Activated naive CD8-positive, alpha-beta T cell treated with anti-CD3 and anti-CD28 coated beads, Interleukin-2, amount 10 ng/mL, durations not matched to agents 7 days and 5 days (primary cell): ENCODE data around the gene ANKRD16. TPM values are rescaled to one million over a fixed set of nuclear protein-coding genes. Genes with fewer than 3 reads are reported as not detected.

Experiments used
- ATAC-seq: fragments of 150-1000 bp; cut with Tn5 transposase; one replicate; pipeline ENCODE4 v1.10.0; 2021; ENCODE audit warnings: low read depth, moderate library complexity
- POLR2A ChIA-PET: fragments of 350-600 bp; sonication (Branson Sonifier 250); formaldehyde crosslinking; loops from one replicate; lab custom pipeline; 2021; ENCODE audit warnings: antibody characterized with exemption; lab: Charles Lee
- DNase-seq: peaks from one replicate; pipeline ENCODE4 v3.0.0; 2021
- H3K27ac Mint-ChIP-seq: one replicate; pipeline ENCODE4 v1.8.0; 2022; ENCODE audit warnings: mild to moderate bottlenecking, mixed read lengths
- H3K27me3 Mint-ChIP-seq: one replicate; pipeline ENCODE4 v1.8.0; 2022; ENCODE audit warnings: mild to moderate bottlenecking, moderate library complexity, mixed read lengths
- H3K36me3 Mint-ChIP-seq: one replicate; pipeline ENCODE4 v1.8.0; 2021; ENCODE audit warnings: mild to moderate bottlenecking, mixed read lengths
- H3K4me1 Mint-ChIP-seq: one replicate; pipeline ENCODE4 v1.8.0; 2021; ENCODE audit warnings: mixed read lengths
- H3K4me3 Mint-ChIP-seq: one replicate; pipeline ENCODE4 v1.8.0; 2022; ENCODE audit warnings: mild to moderate bottlenecking, moderate library complexity, mixed read lengths
- H3K9me3 Mint-ChIP-seq: one replicate; pipeline ENCODE4 v1.8.0; 2021; ENCODE audit warnings: mixed read lengths
- total RNA-seq, 2 experiments: library from RNA; stranded (reverse); gene quantifications; one replicate each; pipeline ENCODE4 v1.2.3, GENCODE V29; 2021

Gene ANKRD16
- total RNA-seq = 1 to 10 TPM; 6.2 to 6.3 TPM

DNA sequence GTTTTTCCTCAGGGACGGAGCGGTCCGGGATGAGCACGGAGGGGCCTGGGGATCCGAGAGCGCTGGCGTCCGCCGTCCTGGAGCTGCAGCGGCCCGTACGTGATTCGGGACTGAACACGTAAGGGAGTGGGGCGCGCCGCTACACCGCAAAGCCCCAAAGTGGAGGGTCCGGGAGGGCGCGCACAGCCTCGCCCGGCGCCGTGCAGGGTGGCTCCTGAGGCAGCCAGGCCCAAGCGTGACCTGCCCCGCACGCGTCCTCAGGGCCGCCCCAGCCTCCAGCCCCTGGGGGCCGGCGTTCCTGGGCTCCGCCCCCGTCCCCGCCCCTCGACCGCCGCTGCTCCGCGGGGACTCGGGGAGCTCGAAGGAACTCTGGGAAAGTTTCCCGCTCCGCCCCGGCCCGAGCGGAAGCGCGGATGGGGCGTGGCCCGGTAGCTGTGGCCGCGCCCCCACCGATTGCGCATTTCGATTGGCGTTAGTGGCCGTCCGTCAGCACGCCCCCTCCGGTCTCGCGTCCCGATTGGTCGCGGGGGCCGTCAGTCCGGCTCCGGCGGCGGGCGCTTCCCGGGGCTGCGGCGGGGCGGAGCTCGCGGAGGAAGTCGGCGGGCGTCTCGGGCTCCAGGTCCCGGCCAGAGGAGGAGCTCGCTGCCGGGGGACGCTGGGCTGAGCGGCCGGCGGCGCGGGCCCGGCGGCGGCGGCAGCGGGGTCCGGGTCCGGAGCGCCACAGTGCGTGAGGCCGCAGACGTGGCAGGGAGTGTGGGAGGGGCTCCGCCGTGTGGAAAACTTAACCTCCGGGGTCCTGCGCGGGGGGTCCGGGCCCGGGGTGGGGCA, at the start of gene ANKRD16, which contains the start of gene FBH1:
ANKRD16 (minus strand) TSS at position 270 of the 828 bp plus-strand sequence. CDS start 539 bp downstream, outside the sequence.
FBH1 (plus strand) TSS at position 620 of the 828 bp plus-strand sequence; CDS start at position 723, 103 bp downstream.
- no peaks in the 10 kb centered on the region for H3K27me3 Mint-ChIP-seq
- no peaks in the 10 kb centered on the region for H3K9me3 Mint-ChIP-seq
- POLR2A ChIA-PET = interaction anchor here (0.5 to 2.0 kb wide), 15 partner anchors 9 to 441 kb away, joined by 3 to 16 read pairs (median 3); partner anchors contain the start of genes GDI2, IL15RA and IL2RA
- DNase-seq = peak; percentile 99
- peaks cover 24% of the 10 kb centered on the region for H3K36me3 Mint-ChIP-seq
- peak within 1 kb of the TSS; percentile 96 for H3K4me3 Mint-ChIP-seq
- peak; percentile 80 for ATAC-seq
- peak within 1 kb of the TSS; percentile 77 for H3K27ac Mint-ChIP-seq
- H3K4me1 Mint-ChIP-seq = peaks cover 34% of the 10 kb centered on the region

- Mint-ChIP-seq H3K27me3 (no peaks in the 10 kb centered on the region), H3K36me3 (peaks cover 20% of the 10 kb centered on the region), H3K27ac (no peak overlapping the region), H3K9me3 (no peaks in the 10 kb centered on the region), H3K4me1 (no peaks in the 10 kb centered on the region), H3K4me3 (no peak overlapping the region)
- no peak for ATAC-seq
- DNase-seq = no peak
- POLR2A ChIA-PET = no interaction called here
These were observed 48.6 kb upstream of the ANKRD16 start for GRCh38 chr10:5938291-5938690.

DNA sequence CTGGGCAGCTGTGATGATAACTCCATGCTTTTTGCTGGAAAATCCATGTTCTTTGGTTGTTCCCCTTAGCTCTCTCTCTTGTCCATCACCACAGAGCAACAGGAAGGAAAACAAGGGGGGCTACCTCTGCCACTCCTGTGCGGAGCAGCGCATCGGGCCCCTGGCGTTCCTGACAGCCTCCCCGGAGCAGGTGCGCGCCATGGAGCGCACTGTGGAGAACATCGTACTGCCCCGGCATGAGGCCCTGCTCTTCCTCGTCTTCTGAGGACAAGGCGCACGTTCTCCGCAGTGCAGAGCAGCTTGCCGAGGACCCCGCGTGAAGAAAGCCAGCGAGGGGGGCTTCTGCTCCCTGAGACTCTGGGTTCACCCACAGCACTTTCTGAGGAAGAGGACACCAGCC, 47.3 kb upstream of the ANKRD16 start:
- no peak overlapping the region for H3K4me3 Mint-ChIP-seq
- no peaks in the 10 kb centered on the region for H3K27me3 Mint-ChIP-seq
- DNase-seq (no peak), ATAC-seq (no peak)
- H3K27ac Mint-ChIP-seq = no peak overlapping the region
- POLR2A ChIA-PET = no interaction called here
- H3K36me3 Mint-ChIP-seq = peaks cover 30% of the 10 kb centered on the region
- no peaks in the 10 kb centered on the region for H3K9me3 Mint-ChIP-seq
- H3K4me1 Mint-ChIP-seq = no peaks in the 10 kb centered on the region

DNA sequence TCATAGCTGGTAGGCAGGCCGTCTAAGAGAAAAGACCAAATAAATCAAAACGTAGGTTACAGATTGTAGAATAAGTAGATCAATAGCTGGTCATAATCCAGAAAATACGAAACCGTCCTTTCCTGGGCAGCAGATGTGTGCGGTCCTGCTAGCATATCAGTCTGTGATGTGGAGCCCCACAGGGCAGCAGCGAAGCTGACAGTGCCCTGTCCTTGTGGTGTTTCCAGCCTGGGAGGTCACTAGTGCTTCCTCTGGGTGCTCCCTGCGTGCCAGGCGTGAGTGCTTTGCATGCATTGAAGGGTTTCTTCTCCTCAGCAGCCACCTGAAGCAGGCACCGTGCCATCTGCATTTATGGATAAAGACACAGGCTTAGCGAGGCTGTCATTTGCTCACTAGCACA, 45.9 kb upstream of the ANKRD16 start:
- POLR2A ChIA-PET = no interaction called here
- H3K27ac Mint-ChIP-seq = no peak overlapping the region
- no peak for ATAC-seq
- peaks cover 30% of the 10 kb centered on the region for H3K36me3 Mint-ChIP-seq
- H3K27me3 Mint-ChIP-seq = no peaks in the 10 kb centered on the region
- no peak overlapping the region for H3K4me3 Mint-ChIP-seq
- no peaks in the 10 kb centered on the region for H3K4me1 Mint-ChIP-seq
- no peaks in the 10 kb centered on the region for H3K9me3 Mint-ChIP-seq
- DNase-seq = no peak

- DNase-seq = no peak
- Mint-ChIP-seq H3K36me3 (peaks cover 30% of the 10 kb centered on the region), H3K4me1 (no peaks in the 10 kb centered on the region), H3K27ac (no peak overlapping the region), H3K27me3 (no peaks in the 10 kb centered on the region), H3K9me3 (no peaks in the 10 kb centered on the region), H3K4me3 (no peak overlapping the region)
- POLR2A ChIA-PET = interaction anchor here (0.6 kb wide), 1 partner anchor 190 kb away, joined by 4 read pairs; no protein-coding TSS in a partner anchor
- ATAC-seq = no peak
These were observed 44.3 kb upstream of the ANKRD16 start for GRCh38 chr10:5933909-5934546.

DNA sequence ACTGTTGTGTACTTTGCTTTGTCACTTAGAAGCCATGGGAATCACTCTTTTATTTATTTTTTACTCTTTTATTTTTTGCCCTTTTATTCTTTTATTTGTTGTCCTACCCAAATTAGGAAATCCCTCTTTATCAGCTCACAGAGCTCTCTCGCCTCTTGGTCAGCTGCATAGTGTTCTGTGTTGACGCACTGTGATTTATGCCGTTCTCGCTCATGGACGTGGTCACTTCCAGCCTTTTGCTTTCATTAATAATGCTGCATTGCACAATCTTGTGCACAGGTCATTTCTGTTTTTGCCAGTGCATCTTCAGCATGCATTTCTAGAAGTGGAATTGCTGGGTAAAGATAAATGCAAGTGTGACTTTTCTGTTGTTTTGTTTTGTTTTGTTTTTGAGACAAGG, 42.7 kb upstream of the ANKRD16 start:
- Mint-ChIP-seq H3K36me3 (peaks cover 25% of the 10 kb centered on the region), H3K9me3 (no peaks in the 10 kb centered on the region), H3K27me3 (no peaks in the 10 kb centered on the region), H3K4me3 (no peak overlapping the region), H3K4me1 (no peaks in the 10 kb centered on the region), H3K27ac (no peak overlapping the region)
- ATAC-seq (no peak), DNase-seq (no peak)
- POLR2A ChIA-PET = no interaction called here

GRCh38 chr10:5930272-5930671, 40.6 kb upstream of the ANKRD16 start:
- no peak overlapping the region for H3K27ac Mint-ChIP-seq
- ATAC-seq = no peak
- DNase-seq = no peak

GRCh38 chr10:5929442-5929841, 39.7 kb upstream of the ANKRD16 start:
- H3K9me3 Mint-ChIP-seq = no peaks in the 10 kb centered on the region
- no peak for ATAC-seq
- peaks cover 34% of the 10 kb centered on the region for H3K36me3 Mint-ChIP-seq

More at GRCh38 chr10:5930272-5930671, 40.6 kb upstream of the ANKRD16 start:
- no peaks in the 10 kb centered on the region for H3K27me3 Mint-ChIP-seq
- peaks cover 31% of the 10 kb centered on the region for H3K36me3 Mint-ChIP-seq
- H3K4me3 Mint-ChIP-seq = no peak overlapping the region
- no peaks in the 10 kb centered on the region for H3K4me1 Mint-ChIP-seq
- POLR2A ChIA-PET = no interaction called here
- no peaks in the 10 kb centered on the region for H3K9me3 Mint-ChIP-seq

GRCh38 chr10:5927306-5927705, 37.6 kb upstream of the ANKRD16 start:
- H3K36me3 Mint-ChIP-seq = peaks cover 27% of the 10 kb centered on the region
- H3K4me1 Mint-ChIP-seq = no peaks in the 10 kb centered on the region
- no peak overlapping the region for H3K27ac Mint-ChIP-seq
- no peaks in the 10 kb centered on the region for H3K9me3 Mint-ChIP-seq
- DNase-seq (no peak), ATAC-seq (no peak)
- H3K4me3 Mint-ChIP-seq = no peak overlapping the region
- POLR2A ChIA-PET = no interaction called here
- no peaks in the 10 kb centered on the region for H3K27me3 Mint-ChIP-seq

More at GRCh38 chr10:5929442-5929841, 39.7 kb upstream of the ANKRD16 start:
- Mint-ChIP-seq H3K27me3 (no peaks in the 10 kb centered on the region), H3K4me1 (no peaks in the 10 kb centered on the region), H3K4me3 (no peak overlapping the region), H3K27ac (no peak overlapping the region)
- POLR2A ChIA-PET = no interaction called here
- DNase-seq = no peak

GRCh38 chr10:5924889-5925288, 35.2 kb upstream of the ANKRD16 start:
- peaks cover 32% of the 10 kb centered on the region for H3K36me3 Mint-ChIP-seq
- no peaks in the 10 kb centered on the region for H3K4me1 Mint-ChIP-seq
- POLR2A ChIA-PET = no interaction called here
- no peak for DNase-seq
- H3K27ac Mint-ChIP-seq = no peak overlapping the region
- no peak overlapping the region for H3K4me3 Mint-ChIP-seq
- no peak for ATAC-seq
- H3K27me3 Mint-ChIP-seq = no peaks in the 10 kb centered on the region
- no peaks in the 10 kb centered on the region for H3K9me3 Mint-ChIP-seq

DNA sequence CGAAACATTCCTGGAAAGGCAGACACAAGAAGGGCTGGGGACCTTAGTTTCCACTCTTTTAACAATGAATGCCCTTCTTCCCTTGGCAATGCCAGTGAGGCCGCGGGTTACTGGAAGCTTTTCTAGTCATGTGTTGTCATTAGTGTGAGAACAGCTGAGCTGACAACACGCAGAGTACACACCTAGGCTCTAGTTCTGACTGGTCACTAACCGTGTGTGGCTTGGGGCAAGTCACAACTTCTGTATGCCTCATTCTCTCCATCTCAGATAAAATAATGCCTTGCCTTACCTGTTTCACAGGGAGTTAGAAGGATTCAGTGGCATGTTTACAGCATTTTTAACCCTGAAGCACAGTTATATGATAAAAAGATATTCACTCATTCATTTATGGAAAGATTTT, 32.1 kb upstream of the ANKRD16 start:
- DNase-seq (no peak), ATAC-seq (no peak)
- Mint-ChIP-seq H3K4me1 (no peaks in the 10 kb centered on the region), H3K4me3 (no peak overlapping the region), H3K27ac (no peak overlapping the region), H3K27me3 (no peaks in the 10 kb centered on the region), H3K36me3 (peaks cover 32% of the 10 kb centered on the region), H3K9me3 (no peaks in the 10 kb centered on the region)
- POLR2A ChIA-PET = no interaction called here

DNA sequence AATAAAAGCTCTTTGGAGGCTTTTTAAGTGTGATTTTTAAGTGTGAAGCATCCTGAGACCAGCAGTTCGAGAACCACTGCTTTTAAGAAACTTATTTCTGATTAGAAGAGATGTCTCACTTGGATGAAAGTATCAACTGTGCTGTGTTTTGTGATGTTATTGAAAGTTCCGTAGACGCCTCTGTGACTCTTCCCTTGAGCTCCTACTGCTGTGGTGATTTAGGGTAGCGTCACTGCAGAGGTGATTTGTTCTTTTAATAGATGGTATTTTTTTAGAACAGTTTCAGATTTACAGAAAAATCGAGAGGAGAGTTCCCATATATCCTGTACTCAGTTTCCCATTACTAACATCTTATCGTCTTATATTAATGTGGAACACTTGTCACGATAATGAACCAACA, 29.9 kb upstream of the ANKRD16 start:
- no peak for ATAC-seq
- H3K36me3 Mint-ChIP-seq = peaks cover 34% of the 10 kb centered on the region

DNA sequence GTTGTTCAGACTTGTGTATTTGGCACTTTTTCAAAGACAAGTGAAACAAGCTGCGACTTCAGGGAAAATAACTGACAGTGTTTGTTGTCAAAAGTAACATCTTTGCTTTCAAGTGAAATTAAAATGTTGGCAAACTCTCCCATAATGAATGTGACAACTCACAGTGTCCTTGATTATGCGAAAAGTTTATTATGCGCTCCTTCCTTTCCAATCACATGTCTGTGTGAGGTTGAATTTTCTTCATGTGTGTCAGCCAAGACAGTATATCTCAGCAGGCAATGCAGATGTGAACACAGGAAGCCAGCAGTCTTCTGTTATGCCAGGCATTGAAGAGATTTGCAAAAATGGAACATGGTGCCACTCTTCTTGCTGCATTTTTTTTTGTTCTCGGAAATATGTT, 29.1 kb upstream of the ANKRD16 start:
- POLR2A ChIA-PET = no interaction called here
- Mint-ChIP-seq H3K27ac (no peak overlapping the region), H3K9me3 (no peaks in the 10 kb centered on the region), H3K4me3 (no peak overlapping the region), H3K36me3 (peaks cover 34% of the 10 kb centered on the region), H3K4me1 (no peaks in the 10 kb centered on the region), H3K27me3 (no peaks in the 10 kb centered on the region)
- DNase-seq (no peak), ATAC-seq (no peak)

More for the DNA sequence above, 29.9 kb upstream of the ANKRD16 start:
- Mint-ChIP-seq H3K4me3 (no peak overlapping the region), H3K4me1 (no peaks in the 10 kb centered on the region), H3K27ac (no peak overlapping the region), H3K9me3 (no peaks in the 10 kb centered on the region), H3K27me3 (no peaks in the 10 kb centered on the region)
- POLR2A ChIA-PET = no interaction called here
- no peak for DNase-seq
